Neural cell (in vitro differentiated cells): ENCODE results near the gene CACNA1F. TPM values are rescaled to one million over a fixed set of nuclear protein-coding genes. Genes with fewer than 3 reads are reported as not detected.

Source experiments
- H2AFZ ChIP-seq: fragments of 200-600, 300-800 bp; sonication (generic), shearing (Covaris generic); 2 replicates; pipeline ENCODE4 v1.6.0; 2014; ENCODE audit warnings: low read depth, mild to moderate bottlenecking, antibody characterized with exemption, low read length, moderate library complexity
- H3F3A ChIP-seq: fragments of 200-600 bp; shearing (Covaris generic); 2 replicates; pipeline ENCODE4 v1.6.1; 2016; ENCODE audit warnings: mild to moderate bottlenecking, moderate library complexity, mixed read lengths, antibody characterized with exemption, low read length; ENCODE audit not compliant: insufficient read depth, poor library complexity, severe bottlenecking
- H3K27ac ChIP-seq: fragments of 200-600, 300-800 bp; sonication (generic), shearing (Covaris generic); 2 replicates; pipeline ENCODE4 v1.5.1; 2014; ENCODE audit warnings: mild to moderate bottlenecking, low read length, moderate library complexity
- H3K27me3 ChIP-seq: fragments of 300-800, 200-600 bp; sonication (generic), shearing (Covaris generic); 2 replicates; pipeline ENCODE4 v1.6.0; 2014; ENCODE audit warnings: mild to moderate bottlenecking, low read depth, low read length, moderate library complexity; ENCODE audit not compliant: insufficient read depth
- H3K36me3 ChIP-seq: fragments of 300-800, 200-600 bp; sonication (generic), shearing (Covaris generic); 2 replicates; pipeline ENCODE4 v1.5.1; 2014; ENCODE audit warnings: mild to moderate bottlenecking, antibody characterized with exemption, low read length, moderate library complexity; ENCODE audit not compliant: insufficient read depth
- H3K4me2 ChIP-seq: fragments of 300-800, 200-600 bp; sonication (generic), shearing (Covaris generic); 2 replicates; pipeline ENCODE4 v1.6.0; 2014; ENCODE audit warnings: mild to moderate bottlenecking, low read length
- H3K4me3 ChIP-seq: fragments of 300-800, 200-600 bp; sonication (generic), shearing (Covaris generic); 2 replicates; pipeline ENCODE4 v1.5.1; 2014; ENCODE audit warnings: mild to moderate bottlenecking, low read length, moderate library complexity
- H3K79me2 ChIP-seq: fragments of 200-600 bp; shearing (Covaris generic); replicated peaks from 2 replicates; pipeline ENCODE4 v1.6.0; 2014; ENCODE audit warnings: mild to moderate bottlenecking, low read length, moderate library complexity; ENCODE audit not compliant: insufficient read depth
- H3K9ac ChIP-seq: fragments of 300-800, 200-600 bp; sonication (generic), shearing (Covaris generic); 2 replicates; pipeline ENCODE4 v1.6.1; 2016; ENCODE audit warnings: mild to moderate bottlenecking, low read length, mixed read lengths
- H3K9me2 ChIP-seq: fragments of 200-600 bp; shearing (Covaris generic); 2 replicates; pipeline ENCODE4 v1.6.1; 2016; ENCODE audit warnings: mild to moderate bottlenecking, low read length, mixed read lengths; ENCODE audit not compliant: insufficient read depth
- H3K9me3 ChIP-seq: fragments of 200-600, 300-800 bp; sonication (generic), shearing (Covaris generic); 2 replicates; pipeline ENCODE4 v1.6.1; 2016; ENCODE audit warnings: mild to moderate bottlenecking, mixed run types, low read length, moderate library complexity, mixed read lengths
- H4K20me1 ChIP-seq: fragments of 200-600 bp; shearing (Covaris generic); 2 replicates; pipeline ENCODE4 v1.6.1; 2016; ENCODE audit warnings: mild to moderate bottlenecking, mixed run types; ENCODE audit not compliant: insufficient read depth
- CTCF ChIP-seq: fragments of 450-650 bp; IDR thresholded peaks from 2 replicates; pipeline ENCODE4 v1.5.1; 2014; ENCODE audit warnings: antibody characterized with exemption, mild to moderate bottlenecking, moderate library complexity; ENCODE audit not compliant: poor library complexity, severe bottlenecking
- EP300 ChIP-seq: fragments of 450-650 bp; conservative IDR thresholded peaks from 2 replicates; pipeline ENCODE4 v1.6.1; 2014; ENCODE audit warnings: antibody characterized with exemption, mild to moderate bottlenecking, moderate library complexity; ENCODE audit not compliant: poor library complexity, severe bottlenecking
- EZH2 ChIP-seq: fragments of 200-600, 300-800 bp; shearing (Covaris generic), sonication (generic); IDR thresholded peaks from 2 replicates; pipeline ENCODE4 v1.6.1; 2014; ENCODE audit warnings: antibody characterized with exemption, low read length, borderline replicate concordance, mild to moderate bottlenecking; ENCODE audit not compliant: insufficient read depth, poor library complexity, severe bottlenecking
- MXI1 ChIP-seq: fragments of 450-650 bp; conservative IDR thresholded peaks from 2 replicates; pipeline ENCODE4 v1.6.1; 2014; ENCODE audit warnings: antibody characterized with exemption, mild to moderate bottlenecking; ENCODE audit not compliant: poor library complexity, severe bottlenecking
- POLR2AphosphoS5 ChIP-seq: IDR thresholded peaks from 2 replicates; pipeline ENCODE4 v1.6.1; 2012
- RAD21 ChIP-seq: fragments of 450-650 bp; conservative IDR thresholded peaks from 2 replicates; pipeline ENCODE4 v1.6.1; 2014; ENCODE audit warnings: antibody characterized with exemption, mild to moderate bottlenecking, moderate library complexity
- SMC3 ChIP-seq: fragments of 450-650 bp; conservative IDR thresholded peaks from 2 replicates; pipeline ENCODE4 v1.6.1; 2014; ENCODE audit warnings: antibody characterized with exemption, mild to moderate bottlenecking, moderate library complexity; ENCODE audit not compliant: poor library complexity
- TAF1 ChIP-seq: IDR thresholded peaks from 2 replicates; pipeline ENCODE4 v1.6.1; 2012; ENCODE audit warnings: low read depth
- polyA plus RNA-seq: library from polyadenylated mRNA; depleted of rRNA; stranded (reverse); fragments of >200 nt; gene quantifications from 2 replicates; pipeline ENCODE4 v1.2.3, GENCODE V29; 2014
- TF ChIP-seq, protein P1 (sequence below): IDR thresholded peaks from 2 replicates; pipeline ENCODE4 v1.6.1; 2012; ENCODE audit warnings: borderline replicate concordance

CACNA1F gene
- polyA plus RNA-seq, 1 donor from 2014 or later: not detected

DNA sequence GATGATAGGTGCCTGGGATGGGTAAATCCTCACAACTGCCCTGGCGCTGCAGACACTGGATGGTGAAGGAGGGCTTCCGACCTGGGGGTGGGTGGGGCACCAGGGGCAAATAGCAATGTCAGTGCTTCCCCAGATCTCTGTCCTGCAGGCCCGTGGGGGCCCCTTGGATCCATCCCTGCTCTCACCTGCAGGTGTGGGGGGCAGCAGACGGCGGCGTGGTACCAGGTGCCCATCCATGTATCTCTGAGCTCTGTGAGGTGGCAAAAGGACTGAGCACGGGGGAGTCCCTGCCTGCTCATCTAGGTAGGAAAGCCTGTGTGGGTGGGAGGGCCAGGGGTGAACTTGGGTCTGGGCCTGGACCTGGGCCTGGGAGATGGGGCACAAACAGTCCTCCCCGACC, 26.6 kb downstream of the CACNA1F start:
- no peak overlapping the region for H3K9ac ChIP-seq
- no peaks in the 10 kb centered on the region for H3K9me2 ChIP-seq
- no peaks in the 10 kb centered on the region for H3K9me3 ChIP-seq
- TF ChIP-seq MXI1 (no peak), SMC3 (no peak), EZH2 (no peak), EP300 (no peak), RAD21 (no peak), TAF1 (no peak), POLR2AphosphoS5 (no peak), CTCF (no peak)
- TF ChIP-seq, protein P1, sequence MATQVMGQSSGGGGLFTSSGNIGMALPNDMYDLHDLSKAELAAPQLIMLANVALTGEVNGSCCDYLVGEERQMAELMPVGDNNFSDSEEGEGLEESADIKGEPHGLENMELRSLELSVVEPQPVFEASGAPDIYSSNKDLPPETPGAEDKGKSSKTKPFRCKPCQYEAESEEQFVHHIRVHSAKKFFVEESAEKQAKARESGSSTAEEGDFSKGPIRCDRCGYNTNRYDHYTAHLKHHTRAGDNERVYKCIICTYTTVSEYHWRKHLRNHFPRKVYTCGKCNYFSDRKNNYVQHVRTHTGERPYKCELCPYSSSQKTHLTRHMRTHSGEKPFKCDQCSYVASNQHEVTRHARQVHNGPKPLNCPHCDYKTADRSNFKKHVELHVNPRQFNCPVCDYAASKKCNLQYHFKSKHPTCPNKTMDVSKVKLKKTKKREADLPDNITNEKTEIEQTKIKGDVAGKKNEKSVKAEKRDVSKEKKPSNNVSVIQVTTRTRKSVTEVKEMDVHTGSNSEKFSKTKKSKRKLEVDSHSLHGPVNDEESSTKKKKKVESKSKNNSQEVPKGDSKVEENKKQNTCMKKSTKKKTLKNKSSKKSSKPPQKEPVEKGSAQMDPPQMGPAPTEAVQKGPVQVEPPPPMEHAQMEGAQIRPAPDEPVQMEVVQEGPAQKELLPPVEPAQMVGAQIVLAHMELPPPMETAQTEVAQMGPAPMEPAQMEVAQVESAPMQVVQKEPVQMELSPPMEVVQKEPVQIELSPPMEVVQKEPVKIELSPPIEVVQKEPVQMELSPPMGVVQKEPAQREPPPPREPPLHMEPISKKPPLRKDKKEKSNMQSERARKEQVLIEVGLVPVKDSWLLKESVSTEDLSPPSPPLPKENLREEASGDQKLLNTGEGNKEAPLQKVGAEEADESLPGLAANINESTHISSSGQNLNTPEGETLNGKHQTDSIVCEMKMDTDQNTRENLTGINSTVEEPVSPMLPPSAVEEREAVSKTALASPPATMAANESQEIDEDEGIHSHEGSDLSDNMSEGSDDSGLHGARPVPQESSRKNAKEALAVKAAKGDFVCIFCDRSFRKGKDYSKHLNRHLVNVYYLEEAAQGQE: no peak
- no peaks in the 10 kb centered on the region for H3F3A ChIP-seq
- no peak overlapping the region for H2AFZ ChIP-seq
- H3K4me2 ChIP-seq: no peak overlapping the region
- no peaks in the 10 kb centered on the region for H3K36me3 ChIP-seq
- no peaks in the 10 kb centered on the region for H4K20me1 ChIP-seq
- no peak overlapping the region for H3K27ac ChIP-seq
- H3K4me3 ChIP-seq: no peak overlapping the region
- no peaks in the 10 kb centered on the region for H3K79me2 ChIP-seq
- no peaks in the 10 kb centered on the region for H3K27me3 ChIP-seq

DNA sequence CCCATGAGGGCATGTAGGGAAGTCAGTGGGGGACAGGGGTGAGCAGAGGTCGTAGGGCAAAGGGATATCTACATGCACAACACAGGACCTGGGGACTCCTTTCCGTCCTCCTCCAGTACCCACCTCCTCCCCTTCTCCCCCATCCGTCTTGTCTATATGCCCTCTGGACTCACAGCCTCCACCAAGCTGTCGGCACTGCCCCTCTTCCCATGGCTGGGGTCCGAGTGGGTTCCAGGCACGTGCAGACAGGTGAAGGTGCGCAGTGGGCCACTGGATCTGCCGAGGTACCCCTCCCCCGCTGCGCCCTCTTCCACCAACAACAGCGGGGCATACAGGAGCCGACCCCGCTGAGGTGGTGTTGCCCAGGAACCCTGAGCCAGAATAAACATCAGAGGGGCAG, 27.7 kb downstream of the CACNA1F start:
- H3K4me3 ChIP-seq: no peak overlapping the region
- no peaks in the 10 kb centered on the region for H3K9me2 ChIP-seq
- H3K9me3 ChIP-seq: no peaks in the 10 kb centered on the region
- no peaks in the 10 kb centered on the region for H4K20me1 ChIP-seq
- no peaks in the 10 kb centered on the region for H3K27me3 ChIP-seq
- H3K9ac ChIP-seq: no peak overlapping the region
- H3K4me2 ChIP-seq: no peak overlapping the region
- H3K36me3 ChIP-seq: no peaks in the 10 kb centered on the region
- H3K79me2 ChIP-seq: no peaks in the 10 kb centered on the region
- no peak overlapping the region for H3K27ac ChIP-seq
- no peaks in the 10 kb centered on the region for H3F3A ChIP-seq
- H2AFZ ChIP-seq: no peak overlapping the region
- no peak for TF ChIP-seq TAF1
- TF ChIP-seq, protein P1: no peak
- no peak for TF ChIP-seq CTCF
- TF ChIP-seq SMC3: no peak
- no peak for TF ChIP-seq EZH2
- TF ChIP-seq MXI1: no peak
- TF ChIP-seq POLR2AphosphoS5: no peak
- TF ChIP-seq EP300: no peak
- no peak for TF ChIP-seq RAD21
